NCI-H510A (cell line): ENCODE results near the gene PTK7.
A peak's percentile ranks its signal among the peaks of the same experiment; 100 is the strongest.
"Not testable (repeated sequence)": the region's sequence is repeated elsewhere in the genome, so short reads cannot be mapped to it uniquely, and the experiment has no call there.

ENCODE experiments used
- DNase-seq: peaks from one replicate; lab custom pipeline; 2025; lab: John Stamatoyannopoulos, UW

PTK7 gene

GRCh38 chr6:43075670-43076463, at the start of gene PTK7:
PTK7 (plus strand) TSS chr6:43076314; CDS start chr6:43076489, 175 bp downstream.
- DNase-seq = peak; percentile 82

DNA sequence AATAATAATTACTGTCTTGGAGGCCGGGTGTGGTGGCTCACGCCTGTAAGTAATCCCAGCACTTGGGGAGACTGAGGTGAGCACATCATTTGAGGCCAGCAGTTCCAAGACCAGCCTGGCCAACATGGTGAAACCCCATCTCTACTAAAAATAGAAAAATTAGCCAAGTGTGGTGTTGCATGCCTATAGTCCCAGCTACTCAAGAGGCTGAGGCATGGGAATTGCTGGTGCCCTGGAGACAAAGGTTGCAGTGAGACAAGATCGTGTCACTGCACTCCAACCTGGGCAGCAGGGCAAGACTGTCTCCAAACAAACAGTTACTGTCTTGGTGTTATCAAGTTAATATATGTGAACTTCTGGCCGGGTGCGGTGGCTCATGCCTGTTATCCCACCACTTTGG, 49.7 kb upstream of the PTK7 start:
- DNase-seq = no peak

- DNase-seq = no peak
Observed at GRCh38 chr6:43029120-43029519, 47.0 kb upstream of the PTK7 start.

DNA sequence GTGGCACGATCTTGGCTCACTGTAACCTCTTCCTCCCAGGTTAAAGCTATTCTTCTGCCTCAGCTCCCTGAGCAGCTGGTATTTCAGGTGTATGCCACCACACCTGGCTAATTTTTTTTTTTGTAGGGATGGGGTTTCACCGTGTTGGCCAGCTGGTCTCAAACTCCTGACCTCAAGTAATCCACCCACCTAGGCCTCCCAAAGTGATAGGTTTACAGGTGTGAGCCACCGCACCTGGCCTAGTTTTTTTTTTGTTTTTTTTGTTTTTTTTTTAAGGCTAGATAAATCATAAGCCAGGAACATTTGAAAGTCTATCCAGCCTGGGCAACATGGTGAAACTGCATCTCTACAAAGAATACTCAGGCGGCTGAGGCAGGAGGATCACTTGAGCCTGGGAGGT, 43.8 kb upstream of the PTK7 start:
- no peak for DNase-seq

DNA sequence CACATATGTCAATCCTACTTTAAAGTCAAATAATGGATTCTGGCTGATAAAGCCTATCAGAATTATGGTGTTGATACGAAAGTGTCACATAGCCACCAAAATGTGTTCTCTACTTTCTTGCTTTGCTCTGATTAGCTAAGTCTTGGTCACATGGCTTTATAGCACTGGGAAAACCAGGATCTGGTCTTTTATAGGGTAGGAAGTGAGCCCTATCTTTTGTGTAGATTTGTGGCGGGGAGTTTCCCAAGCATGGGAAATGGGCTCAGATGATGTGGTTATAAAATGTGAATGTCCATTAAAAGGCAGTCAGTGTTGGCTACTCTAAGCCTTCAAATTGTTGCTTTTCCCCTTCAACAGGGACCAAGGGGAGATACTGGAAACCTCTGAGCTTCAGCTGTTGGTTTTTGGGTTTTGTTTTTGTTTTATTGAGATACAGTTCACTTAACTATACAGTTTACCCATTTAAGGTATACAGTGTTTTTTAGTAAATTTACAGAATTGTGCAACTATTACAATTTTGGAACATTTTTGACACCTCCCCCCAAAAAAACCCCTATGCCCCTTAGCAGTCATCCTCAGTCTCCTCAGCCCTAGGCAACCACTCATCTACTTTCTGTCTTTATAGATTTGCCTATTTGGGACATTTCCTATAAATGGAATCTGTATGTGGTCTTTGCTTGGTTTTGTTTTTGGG, 42.5 kb upstream of the PTK7 start:
- no peak for DNase-seq

DNA sequence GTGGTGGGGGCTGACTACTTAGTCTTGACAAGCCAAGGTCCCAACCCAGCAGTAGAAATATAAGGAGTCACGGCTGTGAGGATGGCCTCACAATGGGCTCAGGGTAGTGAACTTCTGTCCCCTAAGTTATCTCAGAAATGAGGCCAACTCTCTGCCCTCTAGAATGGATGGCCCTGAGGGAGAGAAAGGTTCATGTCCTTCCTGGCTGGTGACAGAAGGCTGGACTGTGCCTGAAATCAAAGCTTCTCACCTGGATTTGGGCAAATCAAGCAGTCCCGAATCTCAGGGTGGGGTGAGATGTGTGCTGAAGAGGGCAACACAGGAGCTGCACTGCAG, 42.0 kb upstream of the PTK7 start:
- DNase-seq = no peak

- DNase-seq = no peak
Observed at GRCh38 chr6:43035495-43036194, 40.5 kb upstream of the PTK7 start.

DNA sequence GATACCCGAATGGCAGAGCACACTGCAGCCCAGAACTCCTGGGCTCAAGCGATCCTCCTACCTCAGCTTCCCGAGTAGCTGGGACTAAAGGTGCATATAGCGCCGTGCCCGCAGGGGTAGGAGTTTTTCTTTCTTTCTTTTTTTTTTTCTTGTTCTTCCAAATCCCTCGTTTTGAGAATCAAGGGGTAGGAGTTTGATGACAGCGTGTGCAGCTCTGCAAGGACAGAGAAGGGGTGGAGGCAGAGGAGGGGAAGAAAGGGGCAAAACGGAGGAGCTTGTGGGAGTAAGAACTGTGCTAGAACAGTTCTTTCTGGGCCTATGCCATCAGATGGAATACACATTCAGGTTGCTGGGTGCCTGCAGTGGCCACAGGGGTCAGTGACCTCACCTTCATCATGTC, 39.4 kb upstream of the PTK7 start:
- no peak for DNase-seq

- no peak for DNase-seq
Observed at GRCh38 chr6:43037197-43037596, 38.9 kb upstream of the PTK7 start.

DNA sequence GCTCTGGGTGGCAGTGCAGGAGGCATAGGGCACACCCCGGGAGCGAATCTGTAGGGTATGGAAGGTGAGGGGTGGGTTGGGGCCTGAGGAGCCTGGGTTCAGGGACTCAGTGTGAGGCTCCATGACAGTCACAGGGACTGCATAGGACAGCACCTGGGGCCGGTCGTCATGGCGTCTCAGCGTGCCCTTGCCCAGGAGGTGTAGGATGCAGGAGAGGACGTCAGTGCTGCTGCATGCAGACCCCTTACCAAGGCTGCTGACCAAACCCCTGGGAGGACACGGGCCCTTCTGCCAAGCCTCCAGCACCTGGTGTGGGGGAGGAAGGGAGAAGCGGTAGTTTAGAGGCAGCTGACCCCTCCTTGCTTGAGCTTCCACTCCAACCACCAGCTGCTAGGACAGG, 38.4 kb upstream of the PTK7 start:
- DNase-seq = no peak

GRCh38 chr6:43038727-43039126, 37.4 kb upstream of the PTK7 start:
- no peak for DNase-seq

DNA sequence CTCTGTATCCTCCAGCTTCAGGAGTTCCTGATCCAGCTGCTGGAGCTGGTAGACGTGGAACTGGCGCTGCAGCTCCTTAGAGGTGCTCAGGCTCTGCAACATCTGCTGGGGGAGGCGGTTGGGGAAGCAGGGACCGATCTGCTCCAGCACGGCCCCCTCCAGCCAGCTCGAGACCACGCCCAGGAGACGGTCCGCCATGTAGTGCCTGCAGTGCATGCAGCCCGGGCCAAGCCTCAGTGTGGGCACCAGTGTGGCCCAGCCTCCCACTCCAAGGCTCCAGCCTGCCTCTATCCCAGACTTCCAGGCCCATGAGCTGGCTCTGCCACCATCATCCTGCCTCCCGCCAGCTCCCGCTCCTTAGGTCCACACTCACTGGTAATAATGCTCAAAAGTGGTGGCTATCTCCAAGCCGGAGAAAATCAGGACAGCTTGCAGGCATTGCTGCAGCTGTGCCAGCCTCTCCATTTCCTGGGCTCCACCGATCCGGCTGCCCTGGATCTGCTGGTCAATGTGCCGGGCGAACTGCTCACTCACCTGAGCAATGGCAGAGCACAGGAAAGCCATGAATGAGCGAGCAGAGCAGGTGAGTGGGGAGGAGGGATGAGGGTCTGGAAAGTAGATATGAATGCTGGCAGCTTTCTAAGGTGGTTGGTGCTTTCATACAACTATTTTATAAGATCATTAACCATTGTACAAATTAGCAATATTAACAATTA, 35.4 kb upstream of the PTK7 start:
- no peak for DNase-seq

- DNase-seq = not testable (repeated sequence)
Observed at GRCh38 chr6:43041475-43041874, 34.6 kb upstream of the PTK7 start.

DNA sequence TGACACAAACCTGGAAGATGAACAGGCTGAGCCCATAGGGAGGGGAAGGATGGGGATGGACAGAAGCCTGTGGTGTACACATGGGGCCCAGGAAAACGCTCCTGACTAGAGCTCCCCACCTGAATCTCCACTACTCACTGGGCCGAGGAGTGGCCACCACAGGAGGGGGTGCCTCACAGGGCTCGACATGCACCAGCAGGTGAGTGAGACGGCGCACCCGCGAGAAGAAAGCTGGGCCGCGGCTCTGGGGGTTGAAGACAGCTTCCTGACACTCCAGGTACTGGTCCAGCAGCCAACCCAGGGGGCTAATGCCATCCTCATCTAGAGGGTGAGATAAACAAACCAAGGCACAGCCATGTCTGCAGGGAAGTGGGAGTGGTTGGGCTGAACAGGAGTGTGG, 32.8 kb upstream of the PTK7 start:
- no peak for DNase-seq

- no peak for DNase-seq
Observed at GRCh38 chr6:43045371-43045930, 30.7 kb upstream of the PTK7 start.

GRCh38 chr6:43047998-43048397, 28.1 kb upstream of the PTK7 start:
- no peak for DNase-seq

GRCh38 chr6:43050981-43051380, 25.1 kb upstream of the PTK7 start:
- DNase-seq = no peak

DNA sequence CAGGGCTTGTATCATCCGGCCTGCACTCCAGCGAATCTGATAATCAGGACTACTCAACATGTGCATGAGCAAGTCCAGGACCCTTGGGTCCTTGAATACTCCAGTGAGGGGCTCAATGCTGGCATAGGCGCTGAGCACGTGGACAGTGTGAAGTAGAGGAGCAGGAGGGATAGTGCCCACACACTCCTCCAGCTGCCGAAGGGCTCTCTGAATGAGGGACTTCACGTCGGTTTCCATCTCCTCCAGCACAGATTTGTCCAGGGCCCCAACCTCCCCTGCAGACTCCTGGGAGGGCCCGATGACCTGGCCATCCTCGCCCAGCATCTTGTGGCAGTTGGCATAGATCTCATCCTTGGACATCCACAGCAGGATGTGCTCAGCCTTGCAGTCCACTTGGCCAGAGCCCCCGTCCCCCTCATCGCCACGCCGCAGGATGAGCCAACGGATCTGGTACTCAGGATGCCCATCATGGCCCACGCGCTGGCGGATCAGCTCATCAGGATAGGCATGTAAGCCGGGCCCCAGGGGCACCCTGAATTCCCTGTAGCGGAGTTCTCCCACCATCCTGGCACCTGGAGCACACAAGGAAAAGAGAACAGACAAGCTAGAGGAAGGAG, 23.8 kb upstream of the PTK7 start:
- DNase-seq = no peak

DNA sequence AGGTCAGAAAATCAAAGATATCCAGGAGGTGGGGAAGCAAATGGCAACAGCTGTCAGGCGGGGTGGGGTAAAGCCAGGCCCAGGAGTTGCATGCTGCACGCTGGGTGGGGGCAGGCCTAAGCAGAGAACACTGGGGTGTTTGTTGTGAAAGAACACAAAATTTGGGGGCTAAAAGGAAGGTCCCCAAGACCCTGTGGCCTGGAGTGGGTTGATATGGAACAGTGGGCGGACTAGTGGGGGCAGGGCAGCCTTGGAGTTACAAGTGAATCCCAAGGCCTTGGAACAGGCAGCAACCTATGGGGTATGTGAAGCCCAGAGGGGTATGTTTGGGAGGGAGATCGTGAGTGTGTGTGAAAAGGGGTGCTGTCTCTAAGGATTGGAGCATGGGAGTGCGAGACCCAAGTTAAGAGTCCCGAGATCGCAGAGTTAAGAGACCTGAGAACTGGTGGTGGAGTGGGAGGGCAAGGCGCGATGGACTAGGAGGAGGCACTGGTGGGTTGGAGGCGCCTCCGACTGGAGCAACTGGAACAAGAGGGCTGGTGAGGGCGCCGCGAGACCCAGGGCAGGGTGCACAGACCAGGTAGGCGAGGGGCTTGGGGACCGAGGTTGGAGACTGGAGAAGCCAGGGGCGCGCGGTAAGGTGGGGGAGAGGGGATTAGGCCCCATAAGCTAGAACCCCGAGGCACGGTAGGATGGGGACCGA, 23.1 kb upstream of the PTK7 start:
- peak; percentile 6 for DNase-seq

DNA sequence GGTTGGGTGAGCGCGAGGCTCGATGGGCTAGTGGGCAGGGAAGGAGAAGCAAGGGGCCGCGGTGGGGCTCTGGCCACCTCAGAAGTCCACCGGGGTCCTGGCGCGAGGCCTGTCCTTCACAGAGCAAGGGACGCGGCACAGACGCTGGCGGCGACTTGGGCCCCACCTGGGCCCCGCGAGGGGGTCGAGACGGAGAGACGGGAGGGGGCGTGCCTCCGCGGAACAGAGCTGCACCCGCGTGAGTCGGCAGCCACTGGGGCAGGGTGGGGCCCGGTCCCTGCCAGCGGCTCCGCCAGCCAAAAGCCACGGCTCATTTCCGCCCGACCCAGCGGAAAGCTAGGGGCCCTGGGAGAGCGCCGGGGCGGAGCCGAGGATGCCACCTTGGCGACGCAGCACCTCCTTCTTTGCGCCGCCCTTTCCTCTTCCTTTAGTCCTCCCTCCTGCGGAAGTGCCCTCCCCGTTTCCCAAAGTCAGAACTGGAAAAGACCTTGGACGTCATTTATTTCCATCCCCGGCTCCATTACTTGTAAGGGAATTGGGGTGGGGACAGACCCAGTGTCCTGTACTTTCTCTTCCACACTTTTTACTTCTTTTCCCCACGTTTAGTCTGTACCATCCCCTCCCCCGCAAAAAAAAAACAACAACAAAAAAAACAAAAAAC, 22.4 kb upstream of the PTK7 start, which contains the start of gene CUL7:
CUL7 (minus strand) TSS at position 307 of the 661 bp plus-strand sequence. CDS start 1,063 bp downstream, outside the sequence.
- DNase-seq = peak; percentile 98
